GM19239 (cell line): ENCODE measurements around the gene GLS.
"Not testable (repeated sequence)": the region's sequence is repeated elsewhere in the genome, so short reads cannot be mapped to it uniquely, and the experiment has no call there.

Source experiments
- DNase-seq: peaks from one replicate; pipeline ENCODE4 v3.0.0; 2011; ENCODE audit warnings: low spot score; ENCODE audit not compliant: insufficient read length
- FAIRE-seq: peaks from 2 replicates; lab custom pipeline; 2011; peaks lifted over from hg19 to GRCh38; lab: Jason Lieb, UNC

GLS gene

GRCh38 chr2:190854726-190855125 is 25.9 kb upstream of the GLS start:
- DNase-seq, result no peak
- no peak for FAIRE-seq

DNA sequence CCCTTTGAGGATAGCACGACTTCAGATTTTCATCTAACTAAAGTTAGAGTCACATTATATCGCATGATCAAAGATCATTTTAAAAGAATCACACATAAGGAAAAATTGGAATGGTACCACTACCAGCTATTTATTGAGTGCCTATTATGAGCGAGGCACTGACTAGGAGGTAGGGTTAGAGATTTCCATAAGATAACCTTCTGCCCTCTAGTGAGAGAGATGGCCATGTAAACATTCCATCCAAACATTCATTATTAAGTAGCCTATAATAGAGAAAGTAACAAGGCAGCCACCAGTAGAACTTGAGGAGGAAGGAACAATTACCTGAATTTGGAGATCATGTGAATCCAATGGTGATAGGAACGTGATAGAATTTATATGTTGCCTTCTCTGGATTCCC is 25.4 kb upstream of the GLS start:
- FAIRE-seq (no peak), DNase-seq (no peak)

DNA sequence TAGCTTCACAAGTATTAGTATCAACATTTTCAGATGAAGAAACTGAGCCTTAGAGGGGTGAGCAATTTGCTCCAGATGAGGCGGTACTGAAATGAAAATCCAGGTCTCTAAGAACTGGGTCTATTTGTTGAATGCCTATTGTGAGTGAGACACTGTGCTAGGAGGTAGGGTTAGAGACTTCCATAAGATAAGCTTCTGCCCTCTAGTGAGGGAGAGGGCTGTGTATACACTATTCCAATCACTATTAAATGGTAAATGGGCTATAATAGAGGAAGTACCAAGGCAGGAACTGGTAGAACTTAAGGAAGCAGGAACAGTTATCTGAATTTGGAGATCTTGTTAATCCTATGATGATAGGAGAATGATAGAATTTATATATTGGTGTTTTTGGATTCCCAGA is 23.6 kb upstream of the GLS start:
- DNase-seq, result no peak
- FAIRE-seq, result no peak

- no peak for FAIRE-seq
- no peak for DNase-seq
Observed at GRCh38 chr2:190858817-190859216, 21.8 kb upstream of the GLS start.

DNA sequence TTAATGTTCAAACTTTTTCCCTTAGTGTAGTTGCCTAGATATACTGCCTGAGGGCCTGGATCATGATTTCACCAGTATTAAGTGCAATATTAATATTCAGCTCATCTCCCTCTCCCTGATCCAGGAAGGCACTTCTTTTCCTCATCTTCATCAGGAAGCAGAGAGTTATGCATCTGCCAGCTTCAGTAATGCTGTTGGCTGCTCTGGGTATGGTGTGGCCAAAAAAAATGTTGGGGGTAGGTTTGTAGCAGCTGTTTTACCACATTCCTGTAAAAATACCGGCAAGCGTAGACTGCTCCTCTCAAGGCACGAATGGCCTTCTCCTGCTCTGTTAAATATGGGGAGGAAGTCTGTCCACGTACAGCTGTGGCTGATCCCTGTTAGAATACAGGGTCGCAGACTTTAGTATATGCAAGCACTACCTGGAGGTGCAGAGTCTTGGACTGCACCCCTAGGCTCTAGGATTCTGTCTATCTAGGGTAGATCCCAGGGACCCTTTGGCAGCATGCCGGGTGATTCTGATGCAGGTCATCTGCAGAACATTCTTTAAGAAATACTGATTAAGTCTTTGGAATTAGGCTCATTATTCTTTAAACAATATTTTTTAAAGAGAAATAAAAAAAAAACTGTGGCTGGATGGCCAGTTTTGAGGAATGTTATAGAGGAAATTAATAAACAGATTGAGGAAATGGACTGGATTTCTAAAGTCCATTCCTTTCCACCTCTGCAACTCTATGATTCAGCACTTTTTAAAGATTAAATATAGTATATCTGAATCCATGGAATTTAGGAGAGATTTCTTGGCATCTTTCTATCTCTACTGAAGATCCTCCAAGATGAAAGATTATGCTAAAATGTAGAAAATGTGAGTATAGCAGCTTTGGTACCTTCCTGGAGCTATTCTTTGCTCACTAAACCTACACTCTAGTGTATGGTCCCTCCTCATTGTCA is 21.0 kb upstream of the GLS start:
- FAIRE-seq, result no peak
- DNase-seq, result no peak

DNA sequence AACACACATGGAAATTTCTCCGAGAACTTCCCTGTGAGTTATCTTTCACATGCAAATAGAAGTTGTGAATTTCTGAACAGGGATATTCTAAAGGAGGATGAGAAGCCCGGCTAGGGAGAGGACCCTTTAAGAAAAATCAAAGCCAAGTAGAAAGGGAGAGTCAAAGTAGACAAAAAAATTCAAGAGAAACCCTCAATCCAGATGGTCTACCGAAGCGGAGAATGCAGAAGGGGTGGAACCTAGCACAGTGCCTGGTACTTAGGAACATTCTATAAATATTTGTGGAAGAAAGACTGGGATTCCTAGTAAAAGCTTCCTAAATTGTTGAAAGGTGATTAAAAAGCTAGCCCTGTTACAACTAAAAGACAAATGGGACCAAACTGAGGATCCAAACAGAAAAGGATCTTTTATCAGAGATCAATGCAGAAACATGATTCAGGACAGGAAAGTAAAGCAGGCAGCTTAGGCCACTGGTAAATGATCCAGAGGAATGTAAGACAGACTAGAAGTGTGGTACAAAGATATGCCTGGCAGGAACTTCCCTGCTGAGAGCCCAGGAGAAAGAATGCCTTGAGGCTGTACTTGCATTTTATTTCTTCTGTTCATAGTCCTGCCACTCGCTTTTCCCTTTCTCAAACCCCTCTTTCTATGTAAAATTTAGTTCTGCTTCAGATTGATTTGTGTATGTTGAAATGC is 19.5 kb upstream of the GLS start:
- FAIRE-seq, result no peak

GRCh38 chr2:190862128-190862527 is 18.5 kb upstream of the GLS start:
- not testable (repeated sequence) for FAIRE-seq, DNase-seq

More for the DNA sequence above, 19.5 kb upstream of the GLS start:
- DNase-seq, result no peak

DNA sequence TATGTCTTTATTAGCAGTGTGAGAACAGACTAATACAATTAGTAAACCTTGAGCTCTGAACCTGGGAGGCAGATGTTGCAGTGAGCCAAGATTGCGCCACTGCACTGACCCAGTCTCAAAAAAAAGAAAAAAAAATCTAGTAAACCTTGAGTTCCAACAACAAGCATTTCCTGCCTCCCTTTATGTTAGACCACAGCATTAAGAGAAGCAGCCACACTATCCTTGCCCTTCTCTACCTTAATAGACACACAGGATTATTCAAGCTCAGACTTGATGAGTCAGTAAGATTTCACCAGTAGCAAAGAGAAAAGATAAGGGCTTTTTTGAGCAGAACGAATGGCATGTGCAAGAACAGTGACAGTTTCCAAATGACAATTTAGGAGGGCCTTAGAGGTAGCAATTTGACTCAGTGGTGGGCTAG is 18.0 kb upstream of the GLS start:
- DNase-seq (no peak), FAIRE-seq (no peak)

DNA sequence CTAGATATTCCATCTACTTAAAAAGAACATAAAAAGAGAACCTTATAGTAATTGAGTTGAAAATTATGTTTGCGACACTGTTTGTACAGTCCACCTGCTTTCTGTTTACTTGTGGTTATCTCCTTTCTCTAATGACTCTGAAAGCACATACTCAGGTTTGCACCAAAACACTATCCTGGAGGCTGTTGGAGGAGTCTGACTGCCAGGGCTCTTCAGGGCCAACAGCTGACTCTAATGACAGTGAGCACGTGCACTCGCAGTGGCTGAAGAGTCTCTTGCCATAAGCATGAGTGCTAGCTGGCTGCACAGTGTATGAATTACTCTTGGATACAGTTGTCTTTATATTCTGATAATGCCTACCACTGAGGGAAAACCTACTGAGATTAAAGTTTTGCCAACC is 16.7 kb upstream of the GLS start:
- DNase-seq (no peak), FAIRE-seq (no peak)

GRCh38 chr2:190864375-190864774 is 16.2 kb upstream of the GLS start:
- DNase-seq (no peak), FAIRE-seq (no peak)

DNA sequence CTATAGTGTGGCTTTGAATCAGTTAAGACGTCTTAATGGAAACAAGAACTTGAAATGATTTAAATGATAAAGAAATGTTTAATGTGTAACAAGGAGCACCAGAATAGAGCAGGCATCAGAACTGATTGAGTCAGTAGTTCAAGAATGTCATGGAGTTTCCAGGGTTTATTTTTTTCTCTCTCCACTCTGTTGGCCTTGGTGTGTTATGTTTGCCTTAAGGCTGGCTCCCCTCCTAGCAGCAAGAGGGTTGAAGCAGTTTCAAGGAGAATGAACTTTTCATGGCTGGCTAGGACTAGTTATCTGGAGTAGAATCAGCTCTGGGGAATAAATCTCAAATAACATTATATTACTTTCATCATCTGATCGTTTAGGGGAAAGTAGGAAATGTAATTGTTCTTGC is 13.4 kb upstream of the GLS start:
- DNase-seq, result no peak
- no peak for FAIRE-seq

GRCh38 chr2:190867832-190868231 is 12.8 kb upstream of the GLS start:
- FAIRE-seq (no peak), DNase-seq (no peak)

GRCh38 chr2:190869721-190870120 is 10.9 kb upstream of the GLS start:
- FAIRE-seq (no peak), DNase-seq (no peak)

GRCh38 chr2:190873451-190873850 is 7.2 kb upstream of the GLS start:
- not testable (repeated sequence) for DNase-seq, FAIRE-seq

DNA sequence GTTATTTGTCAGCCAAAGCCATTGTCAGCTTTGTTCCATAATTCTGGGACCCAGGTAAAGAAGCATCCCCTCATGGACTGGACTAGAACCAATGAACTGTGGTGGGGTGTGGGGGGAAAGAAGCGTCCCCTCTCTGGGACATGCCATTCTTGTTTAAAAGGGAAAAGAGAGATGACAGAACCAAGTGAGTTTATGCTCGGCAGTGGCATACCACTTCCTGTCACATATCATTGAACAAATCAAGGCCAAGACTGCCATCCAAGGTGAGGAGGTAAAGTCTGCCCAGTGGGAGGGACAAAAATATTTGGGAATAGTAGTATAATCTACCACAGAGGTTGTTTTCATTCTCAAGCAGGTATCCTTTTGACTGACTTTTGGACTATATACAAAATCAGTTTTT is 4.7 kb upstream of the GLS start:
- DNase-seq (no peak), FAIRE-seq (peak; percentile 21)

- FAIRE-seq, result no peak
- DNase-seq, result no peak
Observed at GRCh38 chr2:190876631-190877030, 4.0 kb upstream of the GLS start.

DNA sequence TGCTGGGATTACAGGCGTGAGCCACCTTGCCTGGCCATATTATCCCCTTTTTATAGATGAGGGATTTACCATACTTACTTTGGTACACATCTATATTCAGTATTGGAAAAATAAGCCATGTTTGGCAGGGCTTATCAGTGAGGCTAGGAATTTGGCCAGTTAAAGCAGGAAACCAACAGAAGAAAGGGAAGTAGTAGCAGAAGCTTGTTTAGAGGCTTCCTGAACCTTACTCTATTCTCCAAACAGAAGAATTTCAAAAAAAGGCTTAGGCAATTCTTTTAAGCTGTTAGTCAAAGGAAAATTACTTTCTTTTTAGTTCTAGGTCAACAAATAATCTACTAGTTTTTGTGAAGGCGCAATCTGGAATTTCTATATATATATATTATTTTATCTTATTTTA is 3.2 kb upstream of the GLS start:
- DNase-seq, result no peak
- FAIRE-seq, result no peak

GRCh38 chr2:190879474-190880377 is 895 bp upstream of the GLS start:
- FAIRE-seq (peak; percentile 58), DNase-seq (no peak)

GRCh38 chr2:190881084-190881597 is 520 bp downstream of the GLS start:
- FAIRE-seq (no peak), DNase-seq (no peak)
